ENCODE data around the gene CBX7.

The CBX7 gene

DNA sequence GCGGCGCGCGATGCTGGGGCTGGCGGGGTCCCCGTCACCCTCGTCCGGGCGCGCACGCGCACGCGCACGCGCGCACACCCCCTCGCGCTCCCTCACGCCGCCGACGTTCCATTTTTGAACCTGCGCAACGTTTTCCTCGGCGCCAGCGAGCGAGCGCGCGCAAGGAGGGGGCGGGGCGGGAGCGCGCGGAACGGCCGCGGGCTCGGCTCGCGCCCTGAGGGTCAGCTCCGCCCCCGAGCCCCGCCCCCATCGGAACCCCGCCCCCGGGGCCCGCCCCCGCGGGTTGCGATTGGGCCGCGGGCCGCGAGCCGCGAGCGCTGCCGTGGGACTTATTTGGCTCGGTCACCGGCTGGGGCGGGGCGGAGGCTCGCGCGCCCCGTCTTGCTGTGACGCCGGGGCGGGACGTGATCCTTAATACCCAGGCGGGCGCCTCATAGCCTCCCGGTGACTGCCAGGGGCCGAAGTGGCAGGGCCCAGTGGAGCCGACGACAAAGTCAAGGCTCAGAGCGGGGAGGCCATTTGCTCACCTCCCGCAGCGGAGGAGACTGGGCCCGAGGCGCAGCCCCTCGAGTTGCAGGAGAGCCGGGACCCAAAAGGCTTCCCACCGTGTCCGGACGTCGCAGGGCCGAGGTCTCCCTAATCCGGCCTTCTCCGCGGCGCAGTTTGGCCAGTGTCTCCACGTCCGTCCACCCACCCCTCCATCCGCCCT is at the start of gene CBX7:
Gene CBX7, minus strand, starts transcription at position 170 of the 709 bp plus-strand sequence. CDS start 236 bp downstream, outside the sequence.
- DNase-seq (ENCODE audit: low read depth in 2 of 2), result peak; percentile 84 to 89

DNA sequence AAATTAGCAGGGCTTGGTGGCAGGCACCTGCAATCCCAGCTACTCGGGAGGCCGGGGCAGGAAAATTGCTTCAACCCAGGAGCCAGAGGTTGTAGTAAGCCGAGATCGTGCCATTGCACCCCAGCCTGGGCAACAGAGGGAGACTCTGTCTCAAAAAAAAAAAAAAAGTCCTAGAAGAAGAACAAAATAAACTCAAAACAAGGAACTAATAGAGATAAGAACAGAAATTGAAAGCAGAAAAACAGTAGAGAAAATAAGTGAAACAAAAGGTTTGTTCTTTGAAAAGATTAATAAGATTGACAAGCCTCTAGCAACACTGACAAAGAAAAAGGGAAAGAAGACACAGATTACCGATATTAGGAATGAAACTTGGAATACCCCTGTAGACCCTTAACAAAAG is 45.1 kb upstream of the CBX7 start:
- DNase-seq (ENCODE audit: low read depth in 2 of 2), result no peak

- no peak for DNase-seq (ENCODE audit: low read depth in 2 of 2)
Observed at GRCh38 chr22:39194098-39194497, 41.6 kb upstream of the CBX7 start.

- no peak for DNase-seq (ENCODE audit: low read depth in 2 of 2)
Observed at GRCh38 chr22:39188809-39189208, 36.3 kb upstream of the CBX7 start.

- DNase-seq (ENCODE audit: low read depth in 2 of 2), result no peak
Observed at GRCh38 chr22:39185601-39186012, 33.1 kb upstream of the CBX7 start.

DNA sequence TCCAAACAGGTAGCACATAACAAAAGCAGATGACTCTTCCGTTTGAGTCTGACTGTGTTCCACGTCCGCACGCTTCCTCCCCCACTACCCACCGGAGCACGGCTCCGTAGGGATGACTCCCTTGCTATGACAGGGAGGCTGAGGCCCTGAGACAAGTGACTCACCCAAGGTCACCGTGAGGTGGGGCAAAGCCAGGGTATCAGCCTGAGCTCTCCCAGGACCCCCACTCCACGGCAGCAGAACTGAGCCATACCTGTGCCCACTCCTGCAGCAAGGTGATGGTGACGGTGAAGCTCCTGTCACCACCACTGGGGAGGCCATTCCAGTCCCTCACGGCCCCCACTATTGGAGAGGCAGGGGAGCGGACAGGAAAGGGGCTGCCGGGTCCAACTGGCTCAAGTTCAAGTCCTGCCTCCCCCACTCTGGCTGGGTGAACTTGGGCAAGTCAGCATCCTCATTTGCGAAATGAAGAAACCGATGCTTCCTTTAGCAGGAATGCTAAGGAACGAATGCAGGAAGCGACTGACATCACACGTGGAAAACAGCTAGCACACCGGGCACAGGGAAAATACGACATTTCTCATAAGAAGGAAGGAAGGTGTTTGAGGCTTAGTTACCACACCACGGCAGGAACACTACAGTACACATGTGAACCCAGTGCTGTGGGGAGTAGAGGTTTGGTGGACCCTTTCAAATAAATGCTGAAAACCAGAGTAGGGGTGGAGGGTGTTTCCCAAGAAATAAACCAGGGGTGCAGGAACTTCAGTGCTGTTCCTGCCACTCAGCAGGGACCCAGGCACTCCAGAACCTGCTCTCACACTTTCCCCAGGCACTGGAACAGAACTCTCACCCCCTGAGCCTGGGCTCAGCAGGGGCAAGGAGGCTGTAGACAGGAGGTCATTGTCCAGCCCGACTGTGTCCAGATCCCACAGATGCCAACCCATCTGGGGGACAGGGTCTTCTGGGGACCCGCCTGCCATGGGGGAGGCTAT is 32.4 kb upstream of the CBX7 start:
- DNase-seq (ENCODE audit: low read depth in 2 of 2), result no peak

DNA sequence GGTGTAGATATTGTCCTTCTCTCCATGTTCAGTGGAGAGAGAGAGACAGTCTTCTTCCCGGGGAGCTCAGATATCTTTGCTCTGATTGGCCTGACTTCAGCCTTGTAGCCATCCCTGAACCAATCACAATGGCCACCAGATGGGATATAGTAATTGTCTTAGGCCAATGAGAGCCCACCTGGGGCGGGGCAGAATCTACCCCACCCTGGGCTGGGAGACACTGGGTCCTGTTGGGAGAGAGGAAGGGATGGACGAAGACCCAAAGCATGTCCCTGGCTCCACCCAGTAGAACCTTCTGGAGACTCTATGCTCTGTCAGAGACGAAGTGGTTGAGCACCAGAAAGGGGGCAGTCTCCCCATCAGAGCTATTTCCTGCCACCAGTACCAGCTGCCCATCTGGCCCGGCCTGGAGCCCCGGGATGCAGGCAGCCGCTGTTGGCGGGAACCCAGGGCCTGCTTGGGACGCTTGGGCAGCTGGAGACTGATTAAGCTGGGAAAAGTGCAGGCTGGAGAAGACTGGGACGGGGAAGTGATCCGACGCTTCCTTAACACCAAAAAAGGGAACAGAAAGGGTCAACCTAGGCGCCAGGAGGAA is 31.6 kb upstream of the CBX7 start:
- no peak for DNase-seq (ENCODE audit: low read depth in 2 of 2)

DNA sequence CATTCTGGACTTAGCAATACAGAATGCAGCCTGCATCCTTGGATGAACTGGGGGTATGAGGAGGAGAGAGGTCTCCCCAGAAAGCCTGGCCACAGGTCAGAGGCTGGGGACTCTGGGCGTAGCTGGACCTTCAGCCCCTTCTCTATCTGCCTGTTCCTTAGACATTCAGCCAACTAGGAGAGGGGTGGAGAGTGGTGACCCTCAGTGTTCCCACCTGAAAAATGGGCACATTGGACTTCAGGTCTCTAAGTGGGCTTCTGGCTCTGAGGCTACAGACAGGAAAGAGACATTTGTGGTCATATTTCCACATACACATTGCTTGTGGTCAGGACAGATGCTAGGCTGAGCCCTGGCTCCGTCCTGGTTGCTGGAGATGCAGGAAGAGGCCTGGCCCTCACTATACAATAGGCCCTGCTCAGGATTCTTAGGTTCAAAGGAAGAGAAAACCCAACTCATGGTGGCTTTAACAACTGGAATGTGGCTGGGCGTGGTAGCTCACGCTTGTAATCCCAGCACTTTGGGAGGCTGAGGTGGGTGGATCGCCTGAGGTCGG is 30.1 kb upstream of the CBX7 start:
- DNase-seq (ENCODE audit: low read depth in 2 of 2), result no peak

DNA sequence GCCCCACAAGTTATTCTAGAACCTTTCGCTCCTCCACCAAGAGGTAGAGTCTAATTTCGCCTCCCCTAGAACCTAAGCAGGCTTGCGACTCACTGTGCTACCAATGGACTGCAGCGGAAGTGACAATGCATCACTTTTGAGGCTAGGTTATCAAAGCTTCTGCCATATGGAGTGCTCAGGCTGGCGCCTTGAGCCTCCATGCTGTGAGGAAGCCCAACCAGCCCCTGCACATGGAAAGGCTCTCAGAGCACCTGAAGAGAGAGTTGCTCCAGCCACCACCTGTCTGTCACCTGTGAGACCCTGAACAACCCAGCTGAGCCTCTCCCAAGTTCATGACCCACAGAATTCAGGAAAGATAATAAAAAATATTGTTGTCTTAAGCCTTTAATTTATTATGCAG is 29.3 kb upstream of the CBX7 start:
- DNase-seq (ENCODE audit: low read depth in 2 of 2), result no peak

DNA sequence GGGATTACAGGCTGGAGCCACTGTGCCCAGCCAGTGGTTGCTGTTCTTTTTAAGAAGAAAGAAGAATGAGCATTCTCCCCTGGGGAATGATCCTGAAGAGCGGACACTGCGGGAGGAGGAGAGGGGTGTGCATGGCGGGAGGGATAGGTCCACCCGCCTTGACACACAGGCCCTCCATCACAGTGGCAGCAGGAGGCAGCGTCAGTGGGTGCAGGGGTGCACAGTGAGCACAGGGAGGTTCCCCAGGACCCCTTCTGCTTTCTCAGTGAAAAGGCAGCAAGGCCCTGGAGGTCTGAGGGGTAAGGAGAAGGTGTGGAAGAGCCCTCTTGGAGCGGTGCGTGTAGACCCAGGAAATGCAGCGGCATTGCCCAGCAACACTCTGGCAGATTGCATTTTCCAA is 28.9 kb upstream of the CBX7 start:
- no peak for DNase-seq (ENCODE audit: low read depth in 2 of 2)

GRCh38 chr22:39179841-39180335 is 27.4 kb upstream of the CBX7 start:
- no peak for DNase-seq (ENCODE audit: low read depth in 2 of 2)

GRCh38 chr22:39179401-39179827 is 26.9 kb upstream of the CBX7 start:
- DNase-seq (ENCODE audit: low read depth in 2 of 2), result no peak

GRCh38 chr22:39178206-39179111 is 26.0 kb upstream of the CBX7 start:
- DNase-seq (ENCODE audit: low read depth in 2 of 2), result no peak

GRCh38 chr22:39177791-39178190 is 25.3 kb upstream of the CBX7 start:
- DNase-seq (ENCODE audit: low read depth in 2 of 2), result no peak

DNA sequence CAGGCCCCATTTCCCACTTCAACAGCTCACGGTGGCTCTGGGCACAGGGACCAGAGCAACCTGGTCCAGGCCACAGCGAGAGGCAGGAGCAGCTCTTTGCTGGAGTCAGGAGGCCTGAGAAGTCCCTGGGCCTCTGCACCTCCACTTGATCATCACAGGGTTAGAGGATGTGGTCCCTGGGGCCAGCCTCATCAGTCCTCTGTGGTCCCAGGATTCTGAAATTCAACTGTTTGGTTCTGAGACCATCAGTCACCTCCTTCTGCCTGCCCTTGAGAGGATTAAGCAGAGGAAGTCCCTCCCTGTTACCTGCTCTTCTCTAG is 24.9 kb upstream of the CBX7 start:
- no peak for DNase-seq (ENCODE audit: low read depth in 2 of 2)

DNA sequence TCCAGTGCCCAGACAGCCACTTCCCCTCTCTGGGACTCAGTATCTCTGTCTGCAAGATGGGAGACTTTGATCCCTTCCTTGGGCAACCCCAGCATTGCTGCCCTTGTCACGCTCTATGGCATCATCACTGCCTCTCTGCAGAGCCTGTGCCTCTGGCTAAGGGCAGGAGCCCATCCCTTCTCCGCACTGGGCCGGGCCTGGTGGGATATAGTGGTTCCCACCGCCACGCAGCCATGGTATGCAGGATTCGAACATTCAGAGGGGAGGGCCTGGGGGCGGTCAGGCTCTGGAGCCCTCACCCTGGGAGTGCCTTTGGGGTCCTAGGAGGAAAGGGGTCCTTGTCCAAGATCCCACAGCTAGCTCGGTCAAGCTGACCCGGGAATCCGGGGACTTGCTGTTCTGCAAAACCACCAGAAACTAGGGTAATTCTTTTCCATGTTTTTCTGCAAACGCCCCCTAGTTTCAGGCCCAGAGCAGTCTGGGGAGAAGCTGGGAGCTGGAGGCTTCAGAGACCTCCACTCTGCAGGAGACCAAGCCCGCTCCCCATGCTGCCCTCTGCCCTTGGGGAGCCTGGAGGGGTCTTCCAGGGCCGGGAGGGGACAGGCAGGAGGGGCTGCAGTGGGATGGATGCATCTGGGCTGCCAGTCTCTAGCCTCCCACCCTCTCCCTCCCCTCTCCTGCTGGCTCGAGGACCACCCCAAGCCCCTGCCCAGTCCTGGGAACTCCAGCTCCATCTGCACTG is 24.4 kb upstream of the CBX7 start:
- DNase-seq (ENCODE audit: low read depth in 2 of 2), result no peak

- DNase-seq (ENCODE audit: low read depth in 2 of 2), result no peak
Observed at GRCh38 chr22:39176143-39176713, 23.7 kb upstream of the CBX7 start.

DNA sequence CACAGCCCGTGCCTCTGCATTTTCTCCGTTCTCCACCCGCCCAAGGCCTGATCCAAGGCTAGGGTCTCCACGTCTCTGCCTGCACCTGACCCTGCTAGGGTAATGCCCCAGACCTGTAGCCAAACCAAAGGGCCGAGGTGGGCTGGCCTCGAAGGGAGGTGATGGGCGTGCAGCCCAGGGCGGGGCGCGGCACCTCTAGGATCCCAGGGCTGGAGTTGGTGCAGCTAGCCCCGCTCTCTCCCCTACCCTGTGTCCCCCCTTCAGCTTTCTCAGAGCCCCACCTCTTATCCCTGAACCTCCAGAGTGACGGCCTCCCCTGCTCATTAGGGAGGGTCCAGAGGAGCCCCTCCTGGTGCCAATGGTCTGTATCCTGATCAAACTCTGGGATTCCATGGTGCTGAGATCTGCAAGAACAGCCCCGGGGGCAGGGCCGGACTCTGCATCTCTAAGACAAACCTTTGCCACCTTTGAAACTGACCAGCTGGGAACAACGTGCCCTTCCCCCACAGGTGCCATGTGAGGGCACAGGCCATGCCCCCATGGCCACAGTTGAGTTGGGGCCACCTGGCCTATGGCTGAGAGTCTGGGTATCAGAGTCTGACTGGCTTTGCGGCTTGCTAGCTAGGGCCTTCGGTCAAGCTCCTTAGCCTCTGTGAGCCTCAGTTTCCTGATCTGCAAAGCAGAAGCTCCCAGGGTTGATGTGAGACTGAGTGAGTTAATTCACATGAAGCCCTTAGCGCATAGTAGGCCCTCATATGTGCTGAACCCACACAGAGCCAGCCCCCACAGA is 23.1 kb upstream of the CBX7 start:
- DNase-seq (ENCODE audit: low read depth in 2 of 2), result no peak
